GM19467 (cell line): ENCODE results near the gene GNPTAB.

Source experiments
- ATAC-seq: cut with Tn5 transposase; IDR thresholded peaks from one replicate; pipeline ENCODE4 v1.9.1; 2021; ENCODE audit warnings: mild to moderate bottlenecking, moderate library complexity; ENCODE audit not compliant: unreplicated experiment

Gene GNPTAB

GRCh38 chr12:101809208-101809607, 21.6 kb downstream of the GNPTAB start:
- ATAC-seq: no peak

DNA sequence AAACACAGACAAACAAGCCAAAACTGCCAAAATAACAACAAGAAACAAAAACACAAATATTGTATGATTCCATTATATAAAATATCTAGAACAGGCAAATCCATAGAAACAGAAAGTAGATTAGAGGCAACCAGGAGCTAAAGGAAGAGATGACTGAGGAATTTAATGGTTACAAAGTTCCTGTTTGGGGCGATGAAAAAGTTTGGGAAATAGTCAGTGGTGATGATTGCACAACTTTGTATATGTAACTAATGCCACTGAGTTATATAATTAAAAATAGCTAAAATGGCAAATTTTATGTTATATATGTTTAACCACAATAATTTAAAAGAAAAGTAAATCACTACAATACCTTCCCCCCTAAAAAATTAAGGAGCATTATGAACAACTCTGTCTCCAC, 24.5 kb downstream of the GNPTAB start:
- ATAC-seq: no peak

DNA sequence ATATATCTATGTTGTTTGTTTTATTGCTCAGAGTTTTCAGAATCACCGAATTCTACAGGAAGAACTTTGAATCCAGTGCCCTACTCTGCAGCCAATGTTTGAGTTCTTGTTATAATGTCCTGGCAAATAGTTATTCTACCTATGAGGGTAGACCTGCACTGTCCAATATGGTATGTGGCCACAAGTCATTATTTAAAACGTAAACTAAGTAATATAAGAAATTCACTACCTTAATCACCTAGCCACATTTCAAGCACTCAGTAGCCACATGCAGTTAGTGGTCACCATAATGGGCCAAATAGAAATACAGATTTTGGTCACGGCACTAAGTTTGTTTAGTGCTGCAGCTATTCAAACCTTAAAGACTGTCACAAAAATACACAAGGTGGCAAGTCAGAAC, 26.4 kb downstream of the GNPTAB start:
- no peak for ATAC-seq

GRCh38 chr12:101803978-101804377, 26.8 kb downstream of the GNPTAB start:
- no peak for ATAC-seq

DNA sequence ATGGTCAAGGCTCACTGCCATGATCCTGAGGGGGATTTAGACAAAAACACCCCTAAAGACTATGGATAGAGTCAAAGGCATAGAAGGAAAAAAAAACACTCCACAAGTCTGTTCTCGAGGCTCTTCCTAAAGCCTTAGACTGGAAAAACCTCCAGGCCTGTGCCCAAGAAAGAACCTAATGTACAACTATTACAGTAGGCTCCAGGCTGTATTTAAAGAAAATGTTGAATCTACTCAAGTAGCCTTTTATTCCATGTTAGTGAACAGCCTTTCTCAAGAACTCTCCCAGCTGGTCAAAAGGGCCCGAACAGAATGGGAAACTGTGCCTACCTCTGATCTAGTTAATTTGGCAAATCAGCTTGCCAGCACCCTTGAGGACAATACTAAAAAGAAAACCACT, 28.3 kb downstream of the GNPTAB start:
- no peak for ATAC-seq

DNA sequence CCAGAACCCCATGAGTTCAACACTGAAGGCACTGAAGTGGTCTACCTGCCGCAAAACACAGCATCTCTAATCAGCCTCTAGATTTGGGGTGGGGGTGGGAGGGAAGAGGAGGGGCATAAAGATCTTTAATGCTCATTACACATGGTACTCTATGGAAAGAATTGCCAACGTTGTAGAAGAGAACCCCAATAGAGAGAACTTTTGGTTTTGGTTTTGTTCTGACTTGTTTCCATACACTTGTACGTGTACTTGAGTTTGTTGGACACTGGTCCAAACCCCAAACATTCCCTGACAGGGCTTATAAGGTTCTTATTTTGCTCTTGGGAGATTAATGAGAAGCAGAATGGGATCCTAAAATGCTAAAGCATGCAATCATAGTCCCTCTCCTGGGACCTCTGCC, 31.0 kb downstream of the GNPTAB start:
- ATAC-seq: no peak

DNA sequence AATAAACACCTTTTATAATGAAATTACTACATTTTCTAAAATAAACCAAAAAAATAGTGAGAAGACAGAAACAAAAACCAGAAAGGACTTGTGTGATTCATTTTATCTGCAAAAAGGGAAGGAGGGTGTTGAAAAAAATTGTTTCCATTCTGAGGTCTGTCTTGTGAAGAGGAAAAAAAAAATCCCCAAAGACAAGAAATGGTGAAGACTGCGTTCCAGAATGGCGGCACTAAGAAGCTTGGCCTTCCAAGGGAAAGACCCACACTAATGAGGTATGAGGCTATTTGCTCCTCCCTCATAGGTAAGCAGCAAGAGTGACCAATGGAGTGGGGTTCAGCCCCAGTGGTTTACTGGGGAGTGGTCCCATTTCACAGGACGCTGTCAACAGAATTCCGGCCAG, 35.0 kb downstream of the GNPTAB start:
- ATAC-seq: no peak

- no peak for ATAC-seq
Measured at GRCh38 chr12:101795013-101795412, 35.7 kb downstream of the GNPTAB start.

- no peak for ATAC-seq
Measured at GRCh38 chr12:101794574-101794973, 36.2 kb downstream of the GNPTAB start.

GRCh38 chr12:101793401-101793800, 37.4 kb downstream of the GNPTAB start:
- no peak for ATAC-seq

DNA sequence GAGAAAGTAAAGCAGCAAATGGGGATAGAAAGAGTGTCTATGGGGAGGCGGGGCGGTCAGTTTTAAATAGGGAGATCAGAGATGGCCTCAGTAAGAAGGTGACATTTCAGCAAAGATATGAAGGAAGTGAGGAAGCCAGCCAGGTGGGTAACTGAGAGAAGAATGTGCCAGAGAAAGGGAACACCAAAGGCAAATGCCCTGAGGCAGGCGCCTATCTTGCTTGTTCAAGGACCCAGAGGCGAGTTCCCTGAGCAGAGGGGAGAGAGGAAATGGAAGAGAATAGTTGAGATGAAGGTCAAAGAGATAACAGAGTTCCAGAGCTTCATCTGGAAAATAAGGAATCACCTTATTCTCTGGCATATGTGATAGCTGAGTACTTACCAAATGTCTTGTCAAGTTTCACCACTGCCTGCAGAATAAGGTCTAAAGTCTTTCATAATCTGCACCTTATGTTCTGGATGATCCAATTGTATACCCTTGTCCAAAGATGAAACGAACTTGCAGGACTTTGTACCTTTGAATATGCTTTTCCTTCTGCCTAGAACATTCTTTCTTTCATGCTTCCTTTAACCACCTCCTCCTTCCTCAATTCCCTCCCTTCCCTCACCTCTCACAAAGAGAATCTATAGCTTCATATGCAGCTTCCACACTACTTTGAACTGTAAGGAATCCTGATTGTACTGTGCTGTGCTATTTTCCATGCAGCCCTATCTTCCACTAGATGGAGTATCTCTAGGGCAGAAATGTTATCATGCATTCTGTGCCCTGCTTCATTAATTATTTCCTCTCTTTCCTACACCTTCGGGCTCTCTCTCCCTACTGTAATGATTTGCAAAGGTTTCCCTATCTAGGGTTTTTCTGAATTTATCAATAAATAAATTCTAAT, 38.5 kb downstream of the GNPTAB start:
- ATAC-seq: no peak

- ATAC-seq: no peak
Measured at GRCh38 chr12:101789171-101789570, 41.6 kb downstream of the GNPTAB start.

DNA sequence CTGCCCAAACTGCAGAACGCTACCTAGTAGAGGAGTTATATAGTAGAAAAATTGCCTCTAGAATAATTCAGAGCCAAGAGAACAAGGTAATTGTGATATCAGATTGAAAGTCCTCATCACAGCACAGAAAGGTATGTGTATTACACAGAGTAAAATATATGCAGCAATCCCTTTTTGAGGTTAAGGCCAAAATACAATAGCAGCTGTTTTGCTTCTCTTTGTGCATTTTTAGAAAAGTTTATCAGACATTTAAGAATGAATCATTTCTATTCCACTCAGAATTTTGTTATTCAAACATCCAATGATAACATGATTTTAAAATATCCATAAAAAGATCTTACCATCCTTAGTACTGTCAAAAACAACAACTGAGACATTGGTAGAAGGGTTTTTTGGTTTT, 45.1 kb downstream of the GNPTAB start:
- no peak for ATAC-seq

DNA sequence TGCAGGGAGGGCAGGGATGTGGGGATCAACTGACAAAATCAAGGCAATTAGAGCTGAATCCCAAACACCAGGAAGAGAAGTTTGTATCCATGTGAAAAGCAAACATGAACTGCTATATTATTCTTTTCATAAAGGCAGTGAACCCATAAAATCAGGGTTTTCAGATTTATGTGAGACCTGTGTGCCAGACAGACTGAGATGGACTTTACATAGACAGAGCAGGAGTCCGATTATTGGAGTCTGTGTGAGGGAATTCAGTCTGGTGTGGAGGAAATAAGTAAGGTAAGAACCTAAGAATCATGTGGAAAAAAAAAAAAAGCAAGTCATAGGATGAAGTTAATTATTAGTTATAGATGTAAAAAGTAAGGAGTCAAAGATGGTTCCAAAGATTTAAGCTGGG, 46.4 kb downstream of the GNPTAB start:
- ATAC-seq: no peak

- ATAC-seq: no peak
Measured at GRCh38 chr12:101783838-101784237, 46.9 kb downstream of the GNPTAB start.

GRCh38 chr12:101783150-101783549, 47.6 kb downstream of the GNPTAB start:
- ATAC-seq: no peak

- ATAC-seq: no peak
Measured at GRCh38 chr12:101782273-101782731, 48.5 kb downstream of the GNPTAB start.

DNA sequence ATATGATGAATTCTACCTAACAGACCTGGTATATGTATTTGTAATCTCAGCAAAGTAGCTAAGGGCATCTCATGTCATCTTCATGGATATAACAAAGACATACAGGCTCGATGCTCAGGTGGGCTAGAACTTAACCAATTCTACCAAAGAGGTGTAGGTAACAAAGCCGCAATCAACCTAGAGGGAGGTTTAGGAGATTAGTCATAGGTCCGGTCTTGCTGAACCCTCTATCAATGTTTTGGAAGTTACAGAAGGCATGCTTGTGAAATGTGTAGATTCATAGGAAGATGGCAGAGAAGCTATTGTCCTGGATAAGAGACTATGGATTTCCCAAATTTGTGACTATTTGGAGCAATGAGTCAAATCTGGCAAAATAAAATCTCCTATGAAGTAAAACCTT, 48.9 kb downstream of the GNPTAB start:
- no peak for ATAC-seq

- no peak for ATAC-seq
Measured at GRCh38 chr12:101780599-101780998, 50.2 kb downstream of the GNPTAB start.

GRCh38 chr12:101779626-101780025, 51.1 kb downstream of the GNPTAB start:
- ATAC-seq: no peak

DNA sequence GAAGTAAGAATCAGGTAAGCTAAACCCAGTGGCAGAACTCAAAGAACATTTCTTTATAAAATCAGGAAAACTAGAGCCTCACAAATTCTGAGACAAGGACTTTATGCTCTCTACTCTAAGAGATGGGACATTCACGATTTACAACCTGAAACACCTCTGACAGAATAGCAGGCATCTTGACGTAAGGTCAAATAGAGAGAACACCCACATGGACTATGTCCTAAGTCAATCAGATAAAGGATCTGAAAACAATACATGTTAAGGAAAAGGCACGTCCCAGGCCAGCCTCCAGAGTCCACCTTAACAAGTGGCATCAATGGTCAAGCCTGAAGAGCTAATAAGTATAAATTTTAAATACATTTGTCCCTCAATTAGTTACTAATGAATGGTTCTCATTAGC, 51.6 kb downstream of the GNPTAB start:
- no peak for ATAC-seq

GRCh38 chr12:101777978-101778377, 52.8 kb downstream of the GNPTAB start:
- no peak for ATAC-seq

DNA sequence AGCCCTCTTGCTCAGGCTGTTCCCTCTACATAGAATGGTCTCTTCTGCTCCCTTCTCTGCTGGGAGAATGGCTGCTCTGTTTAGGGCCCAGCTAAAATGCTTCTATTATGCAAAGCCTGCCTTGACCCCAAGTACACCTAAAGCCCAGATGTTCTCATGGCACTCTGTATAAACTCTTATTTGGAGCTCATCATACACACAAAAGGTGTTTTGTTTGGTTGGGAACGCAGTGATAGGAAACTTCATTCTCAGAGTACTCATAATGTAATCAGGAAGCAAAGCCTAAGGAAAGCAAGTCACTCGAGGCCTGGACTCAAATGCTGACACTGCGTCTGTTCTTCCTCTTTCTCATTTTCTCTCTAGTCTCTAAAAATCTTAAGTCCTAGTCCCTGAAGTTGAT, 53.3 kb downstream of the GNPTAB start:
- no peak for ATAC-seq
